Smooth muscle cell (in vitro differentiated cells): ENCODE data around the gene PRAF2. TPM values are rescaled to one million over a fixed set of nuclear protein-coding genes. Genes with fewer than 3 reads are reported as not detected.

Experiments used
- DNase-seq: peaks from one replicate; lab custom pipeline; 2025; ENCODE audit not compliant: unreplicated experiment; lab: John Stamatoyannopoulos, UW
- H2AFZ ChIP-seq: fragments of 200-600 bp; sonication (generic); 2 replicates; pipeline ENCODE4 v1.6.0; 2016; ENCODE audit warnings: antibody characterized with exemption, low read depth, mild to moderate bottlenecking
- H3F3A ChIP-seq: fragments of 200-600 bp; sonication (generic); 2 replicates; pipeline ENCODE4 v1.6.0; 2017; ENCODE audit warnings: antibody characterized with exemption, low read depth
- H3K27ac ChIP-seq: fragments of 200-600 bp; sonication (generic); 2 replicates; pipeline ENCODE4 v1.5.1; 2016; ENCODE audit warnings: low read depth, mild to moderate bottlenecking
- H3K27me3 ChIP-seq: fragments of 200-600 bp; sonication (generic); 2 replicates; pipeline ENCODE4 v1.6.1; 2016; ENCODE audit warnings: low read depth, mild to moderate bottlenecking
- H3K36me3 ChIP-seq: fragments of 200-600 bp; sonication (generic); 2 replicates; pipeline ENCODE4 v1.5.1; 2016; ENCODE audit warnings: low read depth
- H3K4me1 ChIP-seq: fragments of 200-600 bp; sonication (generic); 2 replicates; pipeline ENCODE4 v1.5.1; 2016; ENCODE audit warnings: low read depth
- H3K4me2 ChIP-seq: fragments of 200-600 bp; sonication (generic); 2 replicates; pipeline ENCODE4 v1.6.0; 2016; ENCODE audit warnings: mild to moderate bottlenecking
- H3K4me3 ChIP-seq: fragments of 200-600 bp; sonication (generic); 2 replicates; pipeline ENCODE4 v1.5.1; 2016; ENCODE audit warnings: mild to moderate bottlenecking
- H3K79me2 ChIP-seq: fragments of 200-600 bp; sonication (generic); 2 replicates; pipeline ENCODE4 v1.6.0; 2016; ENCODE audit warnings: low read depth, mild to moderate bottlenecking
- H3K9ac ChIP-seq: fragments of 200-600 bp; sonication (generic); 2 replicates; pipeline ENCODE4 v1.6.0; 2016; ENCODE audit warnings: low read depth
- H3K9me3 ChIP-seq: fragments of 200-600 bp; sonication (generic); replicated peaks from 2 replicates; pipeline ENCODE4 v1.5.1; 2016; ENCODE audit warnings: low read depth
- H4K20me1 ChIP-seq: fragments of 200-600 bp; sonication (generic); 2 replicates; pipeline ENCODE4 v1.6.0; 2016; ENCODE audit warnings: low read depth
- CTCF ChIP-seq: fragments of 200-600 bp; sonication (generic); IDR thresholded peaks from 2 replicates; pipeline ENCODE4 v1.5.1; 2017; ENCODE audit warnings: borderline replicate concordance, mild to moderate bottlenecking, antibody characterized with exemption; ENCODE audit not compliant: insufficient read depth, poor library complexity, severe bottlenecking
- WGBS: methylation state at CpG from one replicate; pipeline ENCODE4 v1.1.7; 2016; ENCODE audit warnings: low lambda C conversion rate; 5-methylcytosine and 5-hydroxymethylcytosine counted together
- polyA plus RNA-seq: library from polyadenylated mRNA; unstranded; fragments of >200 nt; fragmentation: Nextera tagmentation; extraction: Ambion mirVana; gene quantifications from 2 replicates; pipeline ENCODE4 v1.2.1, GENCODE V29; 2016
- small RNA-seq: library from RNA; depleted of rRNA; stranded (forward); fragments of <200 nt; gene quantifications from one replicate; pipeline ENCODE3, GENCODE V24; 2014
- total RNA-seq: library from RNA; depleted of rRNA; stranded (reverse); fragments of >200 nt; gene quantifications from 2 replicates; pipeline ENCODE4 v1.2.3, GENCODE V29; 2014

PRAF2 gene
- total and polyA plus RNA-seq, 2 experiments from 2014 or later = 43.6 to 143 TPM

DNA sequence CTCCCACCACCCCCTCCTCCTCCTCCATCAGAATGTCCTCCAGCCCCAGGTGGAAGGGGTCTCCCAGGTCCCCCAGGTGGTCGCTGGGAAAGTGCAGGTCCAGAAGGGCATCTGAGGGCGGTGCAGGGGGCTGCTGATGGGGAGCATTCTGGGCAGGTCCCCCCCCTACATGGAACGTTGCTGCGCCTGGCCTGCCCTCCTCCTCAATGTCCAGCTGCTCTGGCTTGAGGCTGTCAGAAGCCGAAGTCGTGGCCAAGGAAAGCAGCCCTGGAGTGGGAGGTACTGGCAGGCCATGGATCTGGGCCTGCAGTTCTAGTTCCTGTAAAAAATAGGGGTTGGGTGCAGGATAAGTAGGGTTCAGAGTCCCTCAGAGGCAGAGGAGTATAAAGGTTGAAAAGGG is 43.5 kb downstream of the PRAF2 start:
- no peaks in the 10 kb centered on the region for H3K4me1 ChIP-seq
- no peak overlapping the region for H3K9ac ChIP-seq
- 92% methylated on average over 6 of the region's 6 CpGs for WGBS
- H3K79me2 ChIP-seq = no peaks in the 10 kb centered on the region
- DNase-seq = no peak
- H4K20me1 ChIP-seq = no peaks in the 10 kb centered on the region
- H2AFZ ChIP-seq = no peak overlapping the region
- H3K36me3 ChIP-seq = no peaks in the 10 kb centered on the region
- no peak overlapping the region for H3K4me3 ChIP-seq
- no peak overlapping the region for H3K4me2 ChIP-seq
- H3F3A ChIP-seq = no peaks in the 10 kb centered on the region
- no peak overlapping the region for H3K27ac ChIP-seq
- H3K27me3 ChIP-seq = no peaks in the 10 kb centered on the region
- H3K9me3 ChIP-seq = no peaks in the 10 kb centered on the region
- TF ChIP-seq CTCF = no peak

DNA sequence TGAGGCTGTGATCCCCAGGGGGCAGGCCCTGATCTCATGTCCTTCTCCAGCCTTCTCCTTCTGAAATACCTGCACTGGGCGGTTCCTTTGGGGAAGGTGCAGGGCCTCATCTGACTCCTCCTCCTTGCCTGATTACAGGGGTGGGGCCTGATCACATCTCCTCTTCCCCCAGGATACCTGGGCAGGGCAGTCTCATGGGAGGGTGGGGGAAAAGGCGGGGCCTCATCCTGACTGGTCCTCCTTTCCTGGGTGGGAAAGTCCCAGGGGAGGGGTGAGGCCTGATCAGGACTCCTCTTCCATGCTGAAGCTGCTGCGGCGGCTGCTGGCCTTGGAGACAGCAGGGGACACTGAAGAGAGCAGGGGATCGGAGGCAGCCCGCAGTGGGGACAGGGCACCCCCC is 43.9 kb downstream of the PRAF2 start:
- TF ChIP-seq CTCF = no peak
- Histone ChIP-seq H3F3A (no peaks in the 10 kb centered on the region), H4K20me1 (no peaks in the 10 kb centered on the region), H3K9ac (no peak overlapping the region), H3K79me2 (no peaks in the 10 kb centered on the region), H3K27ac (no peak overlapping the region), H3K4me3 (no peak overlapping the region), H3K4me2 (no peak overlapping the region), H3K4me1 (no peaks in the 10 kb centered on the region), H2AFZ (no peak overlapping the region), H3K27me3 (no peaks in the 10 kb centered on the region), H3K36me3 (no peaks in the 10 kb centered on the region), H3K9me3 (no peaks in the 10 kb centered on the region)
- 89% methylated on average over 6 of the region's 6 CpGs for WGBS
- no peak for DNase-seq

Small RNA genes lying within 50 kb of the gene (small RNA-seq; reads per million reads assigned to genes)
- not detected for gene RNU4-52P

Other genes starting within 250 kb of the PRAF2 start
- not detected in 2 replicates for gene ERAS, start 247.5 kb downstream of the PRAF2 start, total RNA-seq
- not detected in 2 replicates for gene ERAS, start 247.5 kb downstream of the PRAF2 start, polyA plus RNA-seq
- 7.8 and 11.6 TPM in 2 replicates for gene PCSK1N, start 238.4 kb downstream of the PRAF2 start, total RNA-seq
- gene PCSK1N, start 238.4 kb downstream of the PRAF2 start, polyA plus RNA-seq = 14.4 and 51.9 TPM in 2 replicates
- 68.6 and 78.8 TPM in 2 replicates for gene TIMM17B, start 176.2 kb downstream of the PRAF2 start, total RNA-seq
- gene TIMM17B, start 176.2 kb downstream of the PRAF2 start, polyA plus RNA-seq = 134 and 141 TPM in 2 replicates
- 17.0 and 20.6 TPM in 2 replicates for gene PQBP1, start 176.1 kb downstream of the PRAF2 start, total RNA-seq
- gene PQBP1, start 176.1 kb downstream of the PRAF2 start, polyA plus RNA-seq = 46.7 and 48.2 TPM in 2 replicates
- gene SLC35A2, start 162.4 kb downstream of the PRAF2 start, total RNA-seq = 72.0 and 73.3 TPM in 2 replicates
- 98.2 and 99.9 TPM in 2 replicates for gene SLC35A2, start 162.4 kb downstream of the PRAF2 start, polyA plus RNA-seq
- 7.6 and 9.4 TPM in 2 replicates for gene PIM2, start 155.0 kb downstream of the PRAF2 start, total RNA-seq
- gene PIM2, start 155.0 kb downstream of the PRAF2 start, polyA plus RNA-seq = 7.4 and 8.7 TPM in 2 replicates
- 30.7 and 36.1 TPM in 2 replicates for gene OTUD5, start 116.4 kb downstream of the PRAF2 start, total RNA-seq
- 55.1 and 62.1 TPM in 2 replicates for gene OTUD5, start 116.4 kb downstream of the PRAF2 start, polyA plus RNA-seq
- 0.94 and 1.2 TPM in 2 replicates for gene KCND1, start 102.2 kb downstream of the PRAF2 start, total RNA-seq
- gene KCND1, start 102.2 kb downstream of the PRAF2 start, polyA plus RNA-seq = 3.0 and 3.3 TPM in 2 replicates
- gene GRIPAP1, start 71.7 kb downstream of the PRAF2 start, total RNA-seq = 10.0 and 13.9 TPM in 2 replicates
- gene GRIPAP1, start 71.7 kb downstream of the PRAF2 start, polyA plus RNA-seq = 14.9 and 20.2 TPM in 2 replicates
- gene TFE3, start 30.6 kb downstream of the PRAF2 start, total RNA-seq = 23.6 and 27.0 TPM in 2 replicates
- gene TFE3, start 30.6 kb downstream of the PRAF2 start, polyA plus RNA-seq = 35.2 and 40.7 TPM in 2 replicates
- gene CCDC120, start 15.0 kb downstream of the PRAF2 start, total RNA-seq = 1.3 and 2.0 TPM in 2 replicates
- 5.4 and 9.9 TPM in 2 replicates for gene CCDC120, start 15.0 kb downstream of the PRAF2 start, polyA plus RNA-seq
- gene WDR45, start 5.9 kb upstream of the PRAF2 start, total RNA-seq = 31.4 and 39.6 TPM in 2 replicates
- gene WDR45, start 5.9 kb upstream of the PRAF2 start, polyA plus RNA-seq = 38.9 and 49.1 TPM in 2 replicates
- 15.5 and 28.0 TPM in 2 replicates for gene GPKOW, start 49.7 kb upstream of the PRAF2 start, total RNA-seq
- gene GPKOW, start 49.7 kb upstream of the PRAF2 start, polyA plus RNA-seq = 32.0 and 32.4 TPM in 2 replicates
- 0.45 and 1.3 TPM in 2 replicates for gene MAGIX, start 88.8 kb upstream of the PRAF2 start, total RNA-seq
- gene MAGIX, start 88.8 kb upstream of the PRAF2 start, polyA plus RNA-seq = 3.8 and 6.9 TPM in 2 replicates
- gene PLP2, start 97.9 kb upstream of the PRAF2 start, total RNA-seq = 114 and 190 TPM in 2 replicates
- 237 and 295 TPM in 2 replicates for gene PLP2, start 97.9 kb upstream of the PRAF2 start, polyA plus RNA-seq
- 3.5 and 11.3 TPM in 2 replicates for gene PRICKLE3, start 112.4 kb upstream of the PRAF2 start, total RNA-seq
- gene PRICKLE3, start 112.4 kb upstream of the PRAF2 start, polyA plus RNA-seq = 11.5 and 14.5 TPM in 2 replicates
- not detected in 2 replicates for gene SYP, start 126.2 kb upstream of the PRAF2 start, total RNA-seq
- gene SYP, start 126.2 kb upstream of the PRAF2 start, polyA plus RNA-seq = 0.28 TPM in 1 of 2 replicates, not detected in the other
- 0.09 TPM in 1 of 2 replicates, not detected in the other for gene CACNA1F, start 159.3 kb upstream of the PRAF2 start, total RNA-seq
- 0.20 and 0.34 TPM in 2 replicates for gene CACNA1F, start 159.3 kb upstream of the PRAF2 start, polyA plus RNA-seq
- gene CCDC22, start 161.5 kb upstream of the PRAF2 start, total RNA-seq = 9.3 and 13.8 TPM in 2 replicates
- 16.2 and 19.1 TPM in 2 replicates for gene CCDC22, start 161.5 kb upstream of the PRAF2 start, polyA plus RNA-seq
- not detected in 2 replicates for gene FOXP3, start 190.7 kb upstream of the PRAF2 start, total RNA-seq
- not detected in 2 replicates for gene FOXP3, start 190.7 kb upstream of the PRAF2 start, polyA plus RNA-seq
- 2.4 and 3.3 TPM in 2 replicates for gene PPP1R3F, start 195.8 kb upstream of the PRAF2 start, total RNA-seq
- gene PPP1R3F, start 195.8 kb upstream of the PRAF2 start, polyA plus RNA-seq = 14.5 and 15.6 TPM in 2 replicates
- not detected in 2 replicates for gene GAGE10, start 229.6 kb upstream of the PRAF2 start, total RNA-seq
- gene GAGE10, start 229.6 kb upstream of the PRAF2 start, polyA plus RNA-seq = not detected in 2 replicates
- gene GAGE12J, start 248.0 kb upstream of the PRAF2 start, total RNA-seq = not detected in 2 replicates
- gene GAGE12J, start 248.0 kb upstream of the PRAF2 start, polyA plus RNA-seq = not detected in 2 replicates